Measurements from ENCODE around the gene PRKRA.

Gene PRKRA

DNA sequence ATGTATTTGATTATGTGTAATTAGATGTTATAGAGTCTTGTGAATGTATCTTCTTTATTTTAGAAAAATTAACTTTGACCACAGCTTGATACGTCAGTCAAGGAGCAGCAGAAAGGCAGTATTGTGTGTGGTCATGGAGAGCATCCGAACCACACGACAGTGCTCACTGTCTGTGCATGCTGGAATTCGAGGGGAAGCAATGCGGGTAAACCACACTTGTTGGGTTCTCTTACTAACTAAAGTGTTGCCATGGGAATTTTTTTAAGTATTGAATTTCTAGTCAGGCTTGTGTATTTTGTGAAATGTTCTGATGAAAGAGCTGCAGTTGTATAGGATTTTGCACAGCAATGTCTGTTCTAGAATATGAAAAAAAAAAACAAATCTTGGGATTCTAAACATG is 5.0 kb upstream of the PRKRA start (continued):
- TF ChIP-seq ZNF70 (CRISPR knock-in tag; IDR thresholded peaks at IDR 0.05): no peak
- TF ChIP-seq, protein P1, sequence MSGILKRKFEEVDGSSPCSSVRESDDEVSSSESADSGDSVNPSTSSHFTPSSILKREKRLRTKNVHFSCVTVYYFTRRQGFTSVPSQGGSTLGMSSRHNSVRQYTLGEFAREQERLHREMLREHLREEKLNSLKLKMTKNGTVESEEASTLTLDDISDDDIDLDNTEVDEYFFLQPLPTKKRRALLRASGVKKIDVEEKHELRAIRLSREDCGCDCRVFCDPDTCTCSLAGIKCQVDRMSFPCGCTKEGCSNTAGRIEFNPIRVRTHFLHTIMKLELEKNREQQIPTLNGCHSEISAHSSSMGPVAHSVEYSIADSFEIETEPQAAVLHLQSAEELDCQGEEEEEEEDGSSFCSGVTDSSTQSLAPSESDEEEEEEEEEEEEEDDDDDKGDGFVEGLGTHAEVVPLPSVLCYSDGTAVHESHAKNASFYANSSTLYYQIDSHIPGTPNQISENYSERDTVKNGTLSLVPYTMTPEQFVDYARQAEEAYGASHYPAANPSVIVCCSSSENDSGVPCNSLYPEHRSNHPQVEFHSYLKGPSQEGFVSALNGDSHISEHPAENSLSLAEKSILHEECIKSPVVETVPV (CRISPR knock-in tag; IDR thresholded peaks at IDR 0.05): no peak
- no peak for TF ChIP-seq SNAI2 (CRISPR knock-in tag; IDR thresholded peaks at IDR 0.05)
- TF ChIP-seq ARNTL (CRISPR knock-in tag; IDR thresholded peaks at IDR 0.05; ENCODE audit: borderline replicate concordance, low read depth): no peak
- no peak for TF ChIP-seq ZNF8 (CRISPR knock-in tag; IDR thresholded peaks at IDR 0.05)
- TF ChIP-seq, protein P2, sequence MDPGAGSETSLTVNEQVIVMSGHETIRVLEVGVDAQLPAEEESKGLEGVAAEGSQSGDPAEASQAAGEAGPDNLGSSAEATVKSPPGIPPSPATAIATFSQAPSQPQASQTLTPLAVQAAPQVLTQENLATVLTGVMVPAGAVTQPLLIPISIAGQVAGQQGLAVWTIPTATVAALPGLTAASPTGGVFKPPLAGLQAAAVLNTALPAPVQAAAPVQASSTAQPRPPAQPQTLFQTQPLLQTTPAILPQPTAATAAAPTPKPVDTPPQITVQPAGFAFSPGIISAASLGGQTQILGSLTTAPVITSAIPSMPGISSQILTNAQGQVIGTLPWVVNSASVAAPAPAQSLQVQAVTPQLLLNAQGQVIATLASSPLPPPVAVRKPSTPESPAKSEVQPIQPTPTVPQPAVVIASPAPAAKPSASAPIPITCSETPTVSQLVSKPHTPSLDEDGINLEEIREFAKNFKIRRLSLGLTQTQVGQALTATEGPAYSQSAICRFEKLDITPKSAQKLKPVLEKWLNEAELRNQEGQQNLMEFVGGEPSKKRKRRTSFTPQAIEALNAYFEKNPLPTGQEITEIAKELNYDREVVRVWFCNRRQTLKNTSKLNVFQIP (CRISPR knock-in tag; IDR thresholded peaks at IDR 0.05; ENCODE audit: borderline replicate concordance, low read depth): no peak
- no peak for TF ChIP-seq ZC3H10 (CRISPR knock-in tag; IDR thresholded peaks at IDR 0.05)
- no peak for TF ChIP-seq ZNF565 (CRISPR knock-in tag; conservative IDR thresholded peaks at IDR 0.05; ENCODE audit: low read depth)
- TF ChIP-seq ZFP30 (CRISPR knock-in tag; IDR thresholded peaks at IDR 0.05): no peak
- no peak for TF ChIP-seq ISL1 (CRISPR knock-in tag; IDR thresholded peaks at IDR 0.05)
- TF ChIP-seq TOX (CRISPR knock-in tag; IDR thresholded peaks at IDR 0.05; ENCODE audit: borderline replicate concordance): no peak

DNA sequence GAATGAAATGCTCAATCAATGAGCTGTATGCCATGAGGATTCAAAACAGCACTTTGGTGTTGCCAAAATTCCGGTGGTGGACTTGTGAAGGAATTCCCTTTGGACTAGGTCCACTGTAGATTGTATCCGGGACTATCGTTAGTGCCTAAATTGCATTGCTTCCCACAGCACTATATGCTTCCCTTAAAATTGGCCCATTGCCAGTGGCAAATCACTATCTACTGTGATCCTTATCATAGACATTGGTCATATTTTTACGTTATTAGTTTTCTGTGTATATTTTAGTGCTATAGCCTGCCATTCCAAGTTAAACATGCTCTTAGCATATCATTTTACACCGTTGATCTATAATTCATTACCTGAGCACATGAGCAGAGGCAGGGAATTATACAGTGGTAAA is 1.9 kb upstream of the PRKRA start:
- TF ChIP-seq PPARA (CRISPR knock-in tag; IDR thresholded peaks at IDR 0.05; ENCODE audit: borderline replicate concordance): no peak
- TF ChIP-seq, protein P1 (CRISPR knock-in tag; IDR thresholded peaks at IDR 0.05): no peak
- no peak for TF ChIP-seq ZFP30 (CRISPR knock-in tag; IDR thresholded peaks at IDR 0.05)
- no peak for TF ChIP-seq ZNF70 (CRISPR knock-in tag; IDR thresholded peaks at IDR 0.05)
- TF ChIP-seq, protein P3, sequence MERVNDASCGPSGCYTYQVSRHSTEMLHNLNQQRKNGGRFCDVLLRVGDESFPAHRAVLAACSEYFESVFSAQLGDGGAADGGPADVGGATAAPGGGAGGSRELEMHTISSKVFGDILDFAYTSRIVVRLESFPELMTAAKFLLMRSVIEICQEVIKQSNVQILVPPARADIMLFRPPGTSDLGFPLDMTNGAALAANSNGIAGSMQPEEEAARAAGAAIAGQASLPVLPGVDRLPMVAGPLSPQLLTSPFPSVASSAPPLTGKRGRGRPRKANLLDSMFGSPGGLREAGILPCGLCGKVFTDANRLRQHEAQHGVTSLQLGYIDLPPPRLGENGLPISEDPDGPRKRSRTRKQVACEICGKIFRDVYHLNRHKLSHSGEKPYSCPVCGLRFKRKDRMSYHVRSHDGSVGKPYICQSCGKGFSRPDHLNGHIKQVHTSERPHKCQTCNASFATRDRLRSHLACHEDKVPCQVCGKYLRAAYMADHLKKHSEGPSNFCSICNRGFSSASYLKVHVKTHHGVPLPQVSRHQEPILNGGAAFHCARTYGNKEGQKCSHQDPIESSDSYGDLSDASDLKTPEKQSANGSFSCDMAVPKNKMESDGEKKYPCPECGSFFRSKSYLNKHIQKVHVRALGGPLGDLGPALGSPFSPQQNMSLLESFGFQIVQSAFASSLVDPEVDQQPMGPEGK (CRISPR knock-in tag; IDR thresholded peaks at IDR 0.05; ENCODE audit: borderline replicate concordance): no peak
- TF ChIP-seq, protein P2 (CRISPR knock-in tag; IDR thresholded peaks at IDR 0.05; ENCODE audit: borderline replicate concordance, low read depth): no peak
- no peak for TF ChIP-seq TOX (CRISPR knock-in tag; IDR thresholded peaks at IDR 0.05; ENCODE audit: borderline replicate concordance)
- no peak for TF ChIP-seq OSR1 (CRISPR knock-in tag; IDR thresholded peaks at IDR 0.05)
- TF ChIP-seq ZFP3 (CRISPR knock-in tag; IDR thresholded peaks at IDR 0.05): no peak
- TF ChIP-seq TCF4 (CRISPR knock-in tag; IDR thresholded peaks at IDR 0.05; ENCODE audit: borderline replicate concordance): no peak
- no peak for TF ChIP-seq GLIS3 (CRISPR knock-in tag; IDR thresholded peaks at IDR 0.05)
- TF ChIP-seq ISL1 (CRISPR knock-in tag; IDR thresholded peaks at IDR 0.05): no peak
- no peak for TF ChIP-seq ESRRG (CRISPR knock-in tag; IDR thresholded peaks at IDR 0.05)
- no peak for TF ChIP-seq ARNTL (CRISPR knock-in tag; IDR thresholded peaks at IDR 0.05; ENCODE audit: borderline replicate concordance, low read depth)
- no peak for TF ChIP-seq BACH2 (CRISPR knock-in tag; IDR thresholded peaks at IDR 0.05; ENCODE audit: borderline replicate concordance)
- TF ChIP-seq, protein P4, sequence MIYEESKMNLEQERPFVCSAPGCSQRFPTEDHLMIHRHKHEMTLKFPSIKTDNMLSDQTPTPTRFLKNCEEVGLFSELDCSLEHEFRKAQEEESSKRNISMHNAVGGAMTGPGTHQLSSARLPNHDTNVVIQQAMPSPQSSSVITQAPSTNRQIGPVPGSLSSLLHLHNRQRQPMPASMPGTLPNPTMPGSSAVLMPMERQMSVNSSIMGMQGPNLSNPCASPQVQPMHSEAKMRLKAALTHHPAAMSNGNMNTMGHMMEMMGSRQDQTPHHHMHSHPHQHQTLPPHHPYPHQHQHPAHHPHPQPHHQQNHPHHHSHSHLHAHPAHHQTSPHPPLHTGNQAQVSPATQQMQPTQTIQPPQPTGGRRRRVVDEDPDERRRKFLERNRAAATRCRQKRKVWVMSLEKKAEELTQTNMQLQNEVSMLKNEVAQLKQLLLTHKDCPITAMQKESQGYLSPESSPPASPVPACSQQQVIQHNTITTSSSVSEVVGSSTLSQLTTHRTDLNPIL (CRISPR knock-in tag; IDR thresholded peaks at IDR 0.05; ENCODE audit: low read depth): no peak
- no peak for TF ChIP-seq ZNF8 (CRISPR knock-in tag; IDR thresholded peaks at IDR 0.05)
- no peak for TF ChIP-seq SNAI2 (CRISPR knock-in tag; IDR thresholded peaks at IDR 0.05)
- no peak for ATAC-seq

DNA sequence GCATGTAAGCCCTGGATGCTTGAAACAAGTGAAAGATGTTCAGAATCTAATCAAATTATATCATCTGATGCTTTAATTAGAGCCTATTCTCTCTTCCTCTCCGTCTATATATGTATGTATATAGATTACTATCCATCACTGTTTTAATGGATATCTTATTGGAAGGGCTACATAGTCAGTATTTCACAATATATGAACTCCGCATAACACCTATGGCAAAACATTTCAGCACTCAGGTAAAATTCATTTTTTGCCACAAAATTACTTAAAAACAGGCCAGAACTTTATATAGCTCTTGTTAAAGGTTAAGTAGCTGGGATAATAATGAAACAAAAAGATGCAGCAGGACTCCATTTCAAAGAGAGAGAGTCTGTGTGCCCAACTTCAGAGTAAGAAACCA is 1.4 kb upstream of the PRKRA start:
- no peak for ATAC-seq
- TF ChIP-seq OSR1 (CRISPR knock-in tag; IDR thresholded peaks at IDR 0.05) (no peak), ZFP3 (CRISPR knock-in tag; IDR thresholded peaks at IDR 0.05) (no peak), ZNF70 (CRISPR knock-in tag; IDR thresholded peaks at IDR 0.05) (no peak), ESRRG (CRISPR knock-in tag; IDR thresholded peaks at IDR 0.05) (no peak), SNAI2 (CRISPR knock-in tag; IDR thresholded peaks at IDR 0.05) (no peak), ARNTL (CRISPR knock-in tag; IDR thresholded peaks at IDR 0.05; ENCODE audit: borderline replicate concordance, low read depth) (no peak), ZC3H10 (CRISPR knock-in tag; IDR thresholded peaks at IDR 0.05) (no peak), RARB (CRISPR knock-in tag; IDR thresholded peaks at IDR 0.05) (no peak), ISL1 (CRISPR knock-in tag; IDR thresholded peaks at IDR 0.05) (no peak), BACH2 (CRISPR knock-in tag; IDR thresholded peaks at IDR 0.05; ENCODE audit: borderline replicate concordance) (no peak), ZFP30 (CRISPR knock-in tag; IDR thresholded peaks at IDR 0.05) (no peak)
- TF ChIP-seq, protein P5, sequence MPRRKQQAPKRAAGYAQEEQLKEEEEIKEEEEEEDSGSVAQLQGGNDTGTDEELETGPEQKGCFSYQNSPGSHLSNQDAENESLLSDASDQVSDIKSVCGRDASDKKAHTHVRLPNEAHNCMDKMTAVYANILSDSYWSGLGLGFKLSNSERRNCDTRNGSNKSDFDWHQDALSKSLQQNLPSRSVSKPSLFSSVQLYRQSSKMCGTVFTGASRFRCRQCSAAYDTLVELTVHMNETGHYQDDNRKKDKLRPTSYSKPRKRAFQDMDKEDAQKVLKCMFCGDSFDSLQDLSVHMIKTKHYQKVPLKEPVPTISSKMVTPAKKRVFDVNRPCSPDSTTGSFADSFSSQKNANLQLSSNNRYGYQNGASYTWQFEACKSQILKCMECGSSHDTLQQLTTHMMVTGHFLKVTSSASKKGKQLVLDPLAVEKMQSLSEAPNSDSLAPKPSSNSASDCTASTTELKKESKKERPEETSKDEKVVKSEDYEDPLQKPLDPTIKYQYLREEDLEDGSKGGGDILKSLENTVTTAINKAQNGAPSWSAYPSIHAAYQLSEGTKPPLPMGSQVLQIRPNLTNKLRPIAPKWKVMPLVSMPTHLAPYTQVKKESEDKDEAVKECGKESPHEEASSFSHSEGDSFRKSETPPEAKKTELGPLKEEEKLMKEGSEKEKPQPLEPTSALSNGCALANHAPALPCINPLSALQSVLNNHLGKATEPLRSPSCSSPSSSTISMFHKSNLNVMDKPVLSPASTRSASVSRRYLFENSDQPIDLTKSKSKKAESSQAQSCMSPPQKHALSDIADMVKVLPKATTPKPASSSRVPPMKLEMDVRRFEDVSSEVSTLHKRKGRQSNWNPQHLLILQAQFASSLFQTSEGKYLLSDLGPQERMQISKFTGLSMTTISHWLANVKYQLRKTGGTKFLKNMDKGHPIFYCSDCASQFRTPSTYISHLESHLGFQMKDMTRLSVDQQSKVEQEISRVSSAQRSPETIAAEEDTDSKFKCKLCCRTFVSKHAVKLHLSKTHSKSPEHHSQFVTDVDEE (CRISPR knock-in tag; IDR thresholded peaks at IDR 0.05): no peak
- TF ChIP-seq, protein P4 (CRISPR knock-in tag; IDR thresholded peaks at IDR 0.05; ENCODE audit: low read depth): no peak
